GM18526 (cell line): ENCODE results near the gene PRC1.

Experiments used
- POLR2A ChIP-seq: IDR thresholded peaks from 3 replicates; pipeline ENCODE4 v1.6.1; 2011; ENCODE audit not compliant: insufficient read length; ENCODE audit errors: extremely low read depth

The PRC1 gene

GRCh38 chr15:90952901-90953677 lies 41.2 kb downstream of the PRC1 start:
- no peak for TF ChIP-seq POLR2A

DNA sequence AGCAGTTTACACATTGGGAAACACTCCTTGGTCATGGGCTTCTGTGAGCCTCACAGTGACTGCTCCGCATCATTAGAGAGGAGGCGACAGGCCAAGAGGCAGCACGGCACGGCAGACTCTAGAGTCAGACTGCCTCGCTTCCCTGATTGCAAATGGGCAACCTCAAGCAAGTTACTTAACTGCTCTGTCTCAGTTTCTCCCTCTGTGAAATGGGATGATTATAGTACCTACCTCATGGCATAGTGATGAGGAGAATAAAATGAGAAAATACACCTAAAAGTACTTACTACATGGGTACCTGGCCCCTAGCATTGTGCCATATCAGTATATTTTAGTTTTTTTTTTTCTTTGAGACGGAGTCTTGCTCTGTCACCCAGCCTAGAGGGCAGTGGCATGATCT lies 43.7 kb downstream of the PRC1 start:
- no peak for TF ChIP-seq POLR2A

- TF ChIP-seq POLR2A = no peak
These were observed 44.2 kb downstream of the PRC1 start for GRCh38 chr15:90949979-90950675.

GRCh38 chr15:90948506-90948905 lies 45.8 kb downstream of the PRC1 start:
- TF ChIP-seq POLR2A = no peak

DNA sequence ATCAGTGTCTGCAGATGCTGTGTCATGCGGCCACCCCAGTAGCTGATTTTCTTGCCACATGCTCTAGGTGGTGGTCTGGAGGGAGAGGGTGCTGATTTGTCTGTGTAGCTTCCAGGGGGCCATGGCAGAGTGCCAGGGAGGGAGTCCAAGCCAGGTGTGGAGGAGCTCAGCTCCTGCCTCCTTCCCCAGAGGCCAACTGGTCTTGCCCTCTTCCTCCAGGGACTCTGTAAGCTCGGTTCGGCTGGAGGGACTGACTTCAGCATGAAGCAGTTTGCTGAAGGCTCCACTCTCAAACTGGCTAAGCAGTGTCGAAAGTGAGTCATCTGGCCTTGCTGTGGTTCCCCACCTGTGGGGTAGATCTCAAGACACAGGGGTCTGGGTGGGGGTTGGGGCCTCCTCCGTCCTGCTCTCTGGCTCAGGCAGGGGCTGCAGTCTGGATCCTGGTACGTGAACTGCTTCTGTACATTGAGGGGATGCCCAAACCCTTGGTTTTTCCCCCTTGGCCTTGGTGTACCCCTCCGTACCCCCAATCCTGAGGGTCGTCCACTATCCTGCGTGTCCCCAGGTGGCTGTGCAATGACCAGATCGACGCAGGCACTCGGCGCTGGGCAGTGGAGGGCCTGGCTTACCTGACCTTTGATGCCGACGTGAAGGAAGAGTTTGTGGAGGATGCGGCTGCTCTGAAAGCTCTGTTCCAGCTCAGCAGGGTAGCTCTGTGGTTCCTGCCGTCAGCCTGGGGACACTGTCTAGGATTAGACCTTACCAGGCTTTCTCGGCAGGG lies 46.6 kb downstream of the PRC1 start:
- TF ChIP-seq POLR2A = no peak

DNA sequence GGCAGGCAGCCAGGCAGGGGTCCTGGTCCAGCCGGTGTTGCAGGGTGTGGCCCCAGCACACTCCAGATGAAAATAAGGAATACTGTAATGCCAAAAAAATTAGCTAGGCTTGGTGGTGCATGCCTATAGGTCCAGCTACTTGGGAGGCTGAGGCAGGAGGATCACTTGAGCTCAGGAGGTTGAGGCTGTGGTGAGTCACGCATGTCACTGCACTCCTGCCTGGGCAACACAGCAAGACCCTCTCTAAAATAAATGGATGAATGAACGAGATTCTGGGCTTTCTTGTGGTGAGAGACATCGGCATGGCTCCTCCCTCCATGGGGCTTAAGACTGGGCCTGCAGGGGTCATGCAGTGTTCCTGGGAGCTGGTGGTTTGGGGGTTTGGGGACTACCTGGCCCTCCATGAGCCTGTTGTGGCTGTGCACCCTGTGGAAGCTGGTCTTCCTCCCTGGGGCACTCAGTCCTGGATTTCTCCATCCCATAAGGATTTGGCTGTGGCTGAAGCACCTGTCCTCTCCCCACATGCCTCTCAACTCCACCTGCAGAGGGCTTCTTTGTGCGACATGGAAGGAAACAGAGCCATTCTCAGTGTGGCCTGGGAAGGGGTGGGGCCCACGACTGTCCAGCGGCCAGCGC lies 47.3 kb downstream of the PRC1 start:
- no peak for TF ChIP-seq POLR2A

GRCh38 chr15:90946538-90946937 lies 47.8 kb downstream of the PRC1 start:
- TF ChIP-seq POLR2A = no peak

GRCh38 chr15:90945091-90945490 lies 49.2 kb downstream of the PRC1 start:
- TF ChIP-seq POLR2A = no peak

- no peak for TF ChIP-seq POLR2A
These were observed 51.8 kb downstream of the PRC1 start for GRCh38 chr15:90942354-90943120.

DNA sequence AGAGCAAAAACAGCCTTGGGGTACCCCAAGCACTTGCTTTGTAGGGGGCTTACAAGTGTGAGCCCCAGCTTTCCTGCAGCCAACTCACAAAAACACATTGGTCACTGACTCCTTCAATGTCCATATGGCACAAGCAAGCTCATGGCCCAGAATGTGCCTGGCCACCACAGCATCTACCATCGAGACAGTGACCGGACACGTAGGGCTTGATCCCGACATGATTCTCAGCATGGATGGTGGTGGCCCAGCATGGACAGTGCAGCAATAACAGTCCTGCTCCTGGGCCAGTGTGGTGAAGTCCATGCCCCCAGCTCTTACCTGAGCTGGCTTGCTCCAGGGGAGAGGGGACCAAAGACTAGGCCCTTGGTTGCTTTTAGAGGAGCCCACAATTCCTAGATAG lies 53.3 kb downstream of the PRC1 start:
- TF ChIP-seq POLR2A = no peak

DNA sequence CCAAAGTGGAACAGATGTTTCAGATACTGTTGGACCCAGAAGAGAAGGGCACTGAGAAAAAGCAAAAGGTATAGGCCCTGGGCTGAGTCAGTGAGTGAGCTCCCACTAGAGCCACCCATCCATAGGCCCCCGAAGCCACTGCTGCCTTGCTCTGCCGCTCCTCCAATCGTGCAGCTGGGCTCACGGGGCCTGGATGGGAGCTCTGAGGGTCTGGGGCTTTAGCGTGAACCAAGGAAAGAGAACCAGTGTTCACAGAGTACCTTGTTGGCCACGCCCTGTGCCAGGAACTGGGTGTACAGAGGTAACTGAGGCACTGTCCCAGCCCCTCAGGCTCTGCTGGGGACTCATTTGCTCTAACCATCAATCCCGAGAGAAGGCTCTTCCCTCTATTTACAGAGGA lies 54.6 kb downstream of the PRC1 start:
- no peak for TF ChIP-seq POLR2A

GRCh38 chr15:90938261-90938660 lies 56.1 kb downstream of the PRC1 start:
- no peak for TF ChIP-seq POLR2A

- no peak for TF ChIP-seq POLR2A
These were observed 57.5 kb downstream of the PRC1 start for GRCh38 chr15:90936823-90937222.

GRCh38 chr15:90934949-90935751 lies 59.2 kb downstream of the PRC1 start, which contains the start of gene UNC45A:
UNC45A (plus strand) TSS chr15:90935285; CDS start chr15:90935325, 40 bp downstream.
- peak; percentile 17 for TF ChIP-seq POLR2A
